Panc1 (cell line): ENCODE results near the gene CCDC12. TPM values are rescaled to one million over a fixed set of nuclear protein-coding genes. Genes with fewer than 3 reads are reported as not detected.

Source experiments
- ATAC-seq: fragments of 200-7000 bp; cut with Tn5 transposase; 2 replicates; pipeline ENCODE4 v1.9.1; 2020; ENCODE audit warnings: mild to moderate bottlenecking, moderate library complexity
- BruUV-seq: library from RNA; stranded (reverse); fragments of 400-500 nt; replicated peaks from 2 replicates; lab custom pipeline; 2021; lab: Mats Ljungman, UMichigan
- CTCF ChIA-PET: fragments of 300-600 bp; sonication (Branson Sonifier 250); formaldehyde crosslinking; loops from one replicate; lab custom pipeline; 2022; ENCODE audit warnings: antibody characterized with exemption; lab: Charles Lee
- POLR2A ChIA-PET: fragments of 300-600 bp; sonication (Branson Sonifier 250); formaldehyde crosslinking; loops from one replicate; lab custom pipeline; 2022; ENCODE audit warnings: antibody characterized with exemption; lab: Charles Lee
- DNase-seq: peaks from one replicate; pipeline ENCODE4 v3.0.0-alpha.2; 2010; ENCODE audit warnings: low read depth, low spot score
- H3K27ac ChIP-seq: 2 replicates; pipeline ENCODE4 v1.5.1; 2011; ENCODE audit warnings: mild to moderate bottlenecking, low read length, inconsistent platforms
- H3K27me3 ChIP-seq: fragments of 200-500 bp; sonication (Bioruptor generic); 2 replicates; pipeline ENCODE4 v1.6.0; 2014; ENCODE audit warnings: low read length, inconsistent platforms; ENCODE audit not compliant: control insufficient read depth, insufficient read depth
- H3K36me3 ChIP-seq: fragments of 200-500 bp; sonication (Bioruptor generic); 2 replicates; pipeline ENCODE4 v1.5.1; 2014; ENCODE audit warnings: inconsistent platforms, mild to moderate bottlenecking, low read length, moderate library complexity; ENCODE audit not compliant: control insufficient read depth, insufficient read depth
- H3K4me1 ChIP-seq: 2 replicates; pipeline ENCODE4 v1.5.1; 2011; ENCODE audit warnings: inconsistent platforms, mild to moderate bottlenecking, low read length, moderate library complexity; ENCODE audit not compliant: control insufficient read depth, insufficient read depth
- H3K4me3 ChIP-seq, 2 experiments: 2 replicates each; pipeline ENCODE4 v1.5.1; 2011 to 2012; ENCODE audit warnings: low read depth in 2 of 2, low read length in 2 of 2, mild to moderate bottlenecking in 2 of 2, inconsistent platforms in 1 of 2, moderate library complexity in 1 of 2
- H3K9me3 ChIP-seq: fragments of 200-500 bp; sonication (Bioruptor generic); 2 replicates; pipeline ENCODE4 v1.5.1; 2014; ENCODE audit warnings: low read depth, mild to moderate bottlenecking, inconsistent platforms, low read length, moderate library complexity; ENCODE audit not compliant: control insufficient read depth, insufficient read depth
- CTCF ChIP-seq: fragments of 450-650 bp; IDR thresholded peaks from 2 replicates; pipeline ENCODE4 v1.5.1; 2017; ENCODE audit warnings: mild to moderate bottlenecking
- POLR2AphosphoS5 ChIP-seq: IDR thresholded peaks from 2 replicates; pipeline ENCODE4 v1.6.1; 2012; ENCODE audit warnings: mild to moderate bottlenecking, low read depth, low read length, moderate library complexity
- REST ChIP-seq, 2 experiments: IDR thresholded peaks; 2 replicates each; pipeline ENCODE4 v1.6.1; 2011 to 2012; ENCODE audit warnings: low read depth in 2 of 2, control low read depth in 1 of 2, low read length in 1 of 2, mild to moderate bottlenecking in 1 of 2, moderate library complexity in 1 of 2; ENCODE audit not compliant: insufficient read depth in 1 of 2
- SIN3A ChIP-seq: IDR thresholded peaks from 2 replicates; pipeline ENCODE4 v1.6.1; 2012; ENCODE audit warnings: low read depth, mild to moderate bottlenecking, low read length, moderate library complexity, borderline replicate concordance; ENCODE audit not compliant: insufficient read depth
- TCF7L2 ChIP-seq: IDR thresholded peaks from 2 replicates; pipeline ENCODE4 v1.6.1; 2011; ENCODE audit warnings: mild to moderate bottlenecking, low read depth, low read length, inconsistent platforms
- in situ Hi-C: cut with HindIII; loops from 2 replicates; pipeline ENCODE4 v1.10.0; 2016; ENCODE audit warnings: low sequenced_read_pairs, low pct_unique_long_range_greater_than_20kb
- intact Hi-C: fragments of 100-400 bp; cut with micrococcal nuclease; formaldehyde crosslinking; loops from one replicate; pipeline ENCODE4 v1.10.0; 2022; ENCODE audit not compliant: unreplicated experiment
- total RNA-seq: library from RNA; stranded (reverse); gene quantifications from one replicate; pipeline ENCODE4 v1.2.1, GENCODE V29; 2021; ENCODE audit not compliant: unreplicated experiment

CCDC12 gene
- total RNA-seq, 1 experiment from 2014 or later: 35.5 TPM

- Histone ChIP-seq H3K9me3 (no peaks in the 10 kb centered on the region), H3K27ac (no peak overlapping the region), H3K4me3 (no peak overlapping the region), H3K4me1 (peaks cover 28% of the 10 kb centered on the region), H3K27me3 (no peaks in the 10 kb centered on the region), H3K36me3 (no peaks in the 10 kb centered on the region)
- no peak for TF ChIP-seq REST (IDR thresholded peaks at IDR 0.05; ENCODE audit: insufficient read depth in 1 of 2, low read depth in 2 of 2, low read length in 1 of 2)
- TF ChIP-seq POLR2AphosphoS5: no peak
- TF ChIP-seq CTCF: no peak
- no peak for TF ChIP-seq TCF7L2
- TF ChIP-seq SIN3A: no peak
- ATAC-seq (no peak), DNase-seq (no peak)
- ChIA-PET POLR2A (no interaction called here), CTCF (no interaction called here)
- in situ Hi-C loops: no loop called here
- intact Hi-C loops: no loop called here
- no TSS peak for BruUV-seq
These were observed 34.5 kb downstream of the CCDC12 start for GRCh38 chr3:46942076-46942475.

GRCh38 chr3:46939578-46940445, 36.7 kb downstream of the CCDC12 start:
- no peaks in the 10 kb centered on the region for H3K36me3 ChIP-seq

GRCh38 chr3:46938118-46938517, 38.4 kb downstream of the CCDC12 start:
- in situ Hi-C loops: no loop called here
- no peak overlapping the region for H3K27ac ChIP-seq

More at GRCh38 chr3:46939578-46940445, 36.7 kb downstream of the CCDC12 start:
- H3K4me1 ChIP-seq: peaks cover 24% of the 10 kb centered on the region
- no TSS peak for BruUV-seq
- no peak overlapping the region for H3K27ac ChIP-seq
- in situ Hi-C loops: no loop called here
- ATAC-seq: no peak
- no peak overlapping the region for H3K4me3 ChIP-seq
- no peak for DNase-seq
- TF ChIP-seq SIN3A: no peak
- TF ChIP-seq TCF7L2: no peak
- ChIA-PET POLR2A (no interaction called here), CTCF (no interaction called here)
- intact Hi-C loops: no loop called here
- H3K27me3 ChIP-seq: no peaks in the 10 kb centered on the region
- H3K9me3 ChIP-seq: no peaks in the 10 kb centered on the region

More at GRCh38 chr3:46938118-46938517, 38.4 kb downstream of the CCDC12 start:
- ATAC-seq (no peak), DNase-seq (no peak)
- H3K9me3 ChIP-seq: no peaks in the 10 kb centered on the region
- no peaks in the 10 kb centered on the region for H3K36me3 ChIP-seq
- no peaks in the 10 kb centered on the region for H3K27me3 ChIP-seq
- POLR2A ChIA-PET: no interaction called here
- no peak overlapping the region for H3K4me3 ChIP-seq
- no peak for TF ChIP-seq POLR2AphosphoS5
- TF ChIP-seq TCF7L2: no peak
- TF ChIP-seq SIN3A: no peak
- no peak for TF ChIP-seq CTCF
- TF ChIP-seq REST (IDR thresholded peaks at IDR 0.05; ENCODE audit: insufficient read depth in 1 of 2, low read depth in 2 of 2, low read length in 1 of 2): no peak
- CTCF ChIA-PET: interaction anchor here (0.6 to 0.7 kb wide), 2 partner anchors 18 to 1596 kb away, joined by 3 to 7 read pairs; no protein-coding TSS in a partner anchor
- intact Hi-C loops: no loop called here
- BruUV-seq: no TSS peak
- peaks cover 20% of the 10 kb centered on the region for H3K4me1 ChIP-seq
